Measurements from ENCODE around the gene ANP32E.
"Not testable (repeated sequence)": the region's sequence is repeated elsewhere in the genome, so short reads cannot be mapped to it uniquely, and the experiment has no call there.

ANP32E gene

DNA sequence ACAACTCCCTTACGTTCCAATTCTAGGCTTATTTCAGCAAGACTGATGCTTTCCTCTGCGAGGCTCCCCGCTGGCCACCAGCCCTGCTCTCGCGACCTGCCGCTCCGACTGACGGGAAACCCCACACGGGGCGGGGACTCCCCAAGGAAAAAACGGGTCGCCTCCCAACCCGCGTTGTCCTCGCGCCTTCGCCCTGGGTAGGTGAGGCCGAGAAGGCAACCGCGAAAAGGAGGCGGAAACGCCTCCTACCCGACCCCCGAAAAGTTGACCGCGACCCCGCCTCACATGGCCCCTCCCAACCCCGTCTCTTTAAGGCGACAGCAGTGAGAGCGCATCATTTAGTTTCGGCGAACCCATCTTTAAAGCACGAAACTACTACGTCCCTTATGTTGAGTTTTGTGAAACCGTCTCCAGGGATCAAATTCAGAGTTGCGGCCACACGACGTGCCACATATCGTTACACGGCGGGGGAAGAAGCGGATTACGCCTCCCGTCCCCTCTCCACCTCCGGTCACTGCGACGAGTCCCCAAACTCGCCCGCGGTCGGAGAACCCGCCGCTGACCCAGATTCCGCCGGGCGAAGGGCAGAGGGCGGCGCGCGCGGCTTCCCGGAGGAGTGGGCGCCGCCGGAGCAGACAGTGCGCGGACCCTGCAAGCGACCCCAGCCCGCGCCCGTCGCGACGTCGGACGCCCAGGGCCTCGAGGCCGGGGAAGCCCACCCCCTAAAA lies 1.2 kb downstream of the ANP32E start:
- DNase-seq = peak; percentile 82
- Histone ChIP-seq H3K9me3 (ENCODE audit: severe bottlenecking) (no peaks in the 10 kb centered on the region), H3K27me3 (ENCODE audit: insufficient read depth, low read depth, severe bottlenecking) (no peaks in the 10 kb centered on the region), H3K36me3 (peaks cover 29% of the 10 kb centered on the region), H3K27ac (peak overlapping the region; percentile 95), H3K4me3 (ENCODE audit: low read depth, low read length) (peak overlapping the region; percentile 98)
- TF ChIP-seq, protein P1, sequence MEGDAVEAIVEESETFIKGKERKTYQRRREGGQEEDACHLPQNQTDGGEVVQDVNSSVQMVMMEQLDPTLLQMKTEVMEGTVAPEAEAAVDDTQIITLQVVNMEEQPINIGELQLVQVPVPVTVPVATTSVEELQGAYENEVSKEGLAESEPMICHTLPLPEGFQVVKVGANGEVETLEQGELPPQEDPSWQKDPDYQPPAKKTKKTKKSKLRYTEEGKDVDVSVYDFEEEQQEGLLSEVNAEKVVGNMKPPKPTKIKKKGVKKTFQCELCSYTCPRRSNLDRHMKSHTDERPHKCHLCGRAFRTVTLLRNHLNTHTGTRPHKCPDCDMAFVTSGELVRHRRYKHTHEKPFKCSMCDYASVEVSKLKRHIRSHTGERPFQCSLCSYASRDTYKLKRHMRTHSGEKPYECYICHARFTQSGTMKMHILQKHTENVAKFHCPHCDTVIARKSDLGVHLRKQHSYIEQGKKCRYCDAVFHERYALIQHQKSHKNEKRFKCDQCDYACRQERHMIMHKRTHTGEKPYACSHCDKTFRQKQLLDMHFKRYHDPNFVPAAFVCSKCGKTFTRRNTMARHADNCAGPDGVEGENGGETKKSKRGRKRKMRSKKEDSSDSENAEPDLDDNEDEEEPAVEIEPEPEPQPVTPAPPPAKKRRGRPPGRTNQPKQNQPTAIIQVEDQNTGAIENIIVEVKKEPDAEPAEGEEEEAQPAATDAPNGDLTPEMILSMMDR (IDR thresholded peaks at IDR 0.05; ENCODE audit: low read depth, low read length) = no peak

DNA sequence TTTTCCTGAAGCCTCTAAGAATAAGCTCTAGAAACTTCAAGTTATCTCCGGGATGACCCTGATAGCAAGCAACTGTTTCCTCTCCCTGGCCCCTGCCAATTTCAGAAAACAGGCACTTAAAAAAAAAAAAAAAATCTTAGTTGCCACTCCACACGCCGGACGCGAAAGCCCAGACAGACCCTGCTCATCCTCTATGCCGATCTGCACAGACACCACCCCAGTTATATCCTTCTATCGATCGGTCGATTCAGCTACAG lies 1.7 kb downstream of the ANP32E start:
- TF ChIP-seq, protein P1 (IDR thresholded peaks at IDR 0.05; ENCODE audit: low read depth, low read length) = no peak
- Histone ChIP-seq H3K36me3 (peaks cover 34% of the 10 kb centered on the region), H3K4me3 (ENCODE audit: low read depth, low read length) (peak overlapping the region; percentile 98), H3K9me3 (ENCODE audit: severe bottlenecking) (no peaks in the 10 kb centered on the region), H3K27me3 (ENCODE audit: insufficient read depth, low read depth, severe bottlenecking) (no peaks in the 10 kb centered on the region), H3K27ac (no peak overlapping the region)
- no peak for DNase-seq

DNA sequence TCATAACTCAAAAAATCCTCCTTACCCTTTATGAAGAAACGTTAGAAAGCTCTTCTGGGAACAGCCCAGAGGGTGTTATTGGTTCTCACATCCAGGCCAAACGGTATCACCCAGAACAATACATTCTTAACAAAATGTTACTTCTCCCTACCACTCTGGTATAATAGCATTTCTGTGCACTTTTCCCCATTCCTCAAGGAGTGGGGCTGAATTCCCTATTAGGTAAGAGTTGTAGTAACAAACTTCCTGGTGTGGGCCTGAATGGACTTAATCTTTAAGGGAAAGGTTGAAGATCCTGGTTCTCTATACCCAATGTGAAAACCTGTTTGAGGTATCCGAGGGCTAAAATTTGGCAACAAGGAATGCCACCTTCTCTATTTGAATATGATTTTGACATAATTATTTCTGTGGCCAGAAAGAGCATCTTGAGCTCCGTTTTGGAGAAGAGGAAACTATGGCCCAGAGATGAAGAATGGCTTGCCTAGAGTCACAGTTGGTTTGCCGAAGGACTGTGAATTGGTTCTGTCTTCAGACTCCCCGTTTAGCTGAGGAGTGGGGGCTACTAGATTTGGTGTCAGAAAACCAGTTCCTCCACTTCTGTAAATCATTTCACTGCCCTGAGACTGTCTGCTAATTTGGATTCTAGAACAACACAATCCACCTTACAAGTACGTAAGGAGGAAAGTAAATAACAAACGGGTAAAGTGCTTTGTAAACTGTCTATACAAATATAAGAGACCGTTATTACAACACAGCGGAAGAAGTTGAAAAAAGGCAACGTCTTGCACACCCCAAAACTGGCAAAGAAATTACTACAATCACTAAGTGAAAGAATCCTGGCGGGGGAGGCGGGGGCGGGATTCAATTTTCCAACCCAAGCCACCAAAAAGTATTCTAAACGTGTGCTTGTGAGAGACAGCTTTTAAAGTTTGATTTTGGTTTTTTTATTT lies 2.3 kb downstream of the ANP32E start:
- no peak for DNase-seq
- Histone ChIP-seq H3K27ac (no peak overlapping the region), H3K36me3 (peaks cover 39% of the 10 kb centered on the region)

DNA sequence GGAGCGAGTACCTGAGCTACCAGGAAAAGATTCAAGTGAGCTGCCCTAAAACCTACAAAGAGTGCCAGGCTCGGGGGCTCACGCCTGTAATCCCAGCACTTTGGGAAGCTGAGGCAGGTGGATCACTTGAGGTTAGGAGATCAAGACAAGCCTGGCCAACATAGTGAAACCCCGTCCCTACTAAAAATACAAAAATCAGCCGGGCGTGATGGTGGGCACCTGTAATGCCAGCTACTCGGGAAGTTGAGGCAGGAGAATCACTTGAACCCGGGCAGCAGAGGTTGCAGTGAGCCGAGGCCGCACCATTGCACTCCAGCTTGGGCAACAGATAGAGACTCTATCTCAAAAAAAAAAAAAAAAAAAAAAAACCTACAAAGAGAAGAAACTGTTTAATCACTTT lies 3.0 kb downstream of the ANP32E start:
- not testable (repeated sequence) for H3K4me3 ChIP-seq (ENCODE audit: low read depth, low read length); H3K27me3 ChIP-seq (ENCODE audit: insufficient read depth, low read depth, severe bottlenecking); H3K9me3 ChIP-seq (ENCODE audit: severe bottlenecking); H3K27ac ChIP-seq
- peaks cover 46% of the 10 kb centered on the region for H3K36me3 ChIP-seq
- DNase-seq = peak; percentile 4

More for the DNA sequence above, 2.3 kb downstream of the ANP32E start:
- TF ChIP-seq, protein P1 (IDR thresholded peaks at IDR 0.05; ENCODE audit: low read depth, low read length) = no peak
- peak overlapping the region; percentile 98 for H3K4me3 ChIP-seq (ENCODE audit: low read depth, low read length)
- H3K9me3 ChIP-seq (ENCODE audit: severe bottlenecking) = no peaks in the 10 kb centered on the region
- H3K27me3 ChIP-seq (ENCODE audit: insufficient read depth, low read depth, severe bottlenecking) = no peaks in the 10 kb centered on the region

GRCh38 chr1:150228246-150228645 lies 7.7 kb downstream of the ANP32E start:
- H3K27ac ChIP-seq; H3K27me3 ChIP-seq (ENCODE audit: insufficient read depth, low read depth, severe bottlenecking); H3K4me3 ChIP-seq (ENCODE audit: low read depth, low read length); DNase-seq; H3K9me3 ChIP-seq (ENCODE audit: severe bottlenecking): not testable (repeated sequence)
- H3K36me3 ChIP-seq = peaks cover 83% of the 10 kb centered on the region

- no peaks in the 10 kb centered on the region for H3K9me3 ChIP-seq (ENCODE audit: severe bottlenecking)
- no peak overlapping the region for H3K27ac ChIP-seq
- DNase-seq = no peak
- no peak overlapping the region for H3K4me3 ChIP-seq (ENCODE audit: low read depth, low read length)
- TF ChIP-seq, protein P1 (IDR thresholded peaks at IDR 0.05; ENCODE audit: low read depth, low read length) = no peak
- H3K27me3 ChIP-seq (ENCODE audit: insufficient read depth, low read depth, severe bottlenecking) = no peaks in the 10 kb centered on the region
- peaks cover 92% of the 10 kb centered on the region for H3K36me3 ChIP-seq
Measured at GRCh38 chr1:150227228-150227627, 8.7 kb downstream of the ANP32E start.

All from WERI-Rb-1 (cell line).